Stimulated activated CD8-positive, alpha-beta memory T cell treated with anti-CD3 and anti-CD28 coated beads, Interleukin-15, amount 100 ng/mL, for 1 hour (primary cell): ENCODE results near the gene NUTM2G.
"Not testable (repeated sequence)": the region's sequence is repeated elsewhere in the genome, so short reads cannot be mapped to it uniquely, and the experiment has no call there.

Source experiments
- DNase-seq: peaks from one replicate; pipeline ENCODE4 v3.0.0-alpha.2; 2020; ENCODE audit warnings: low read depth

Gene NUTM2G

DNA sequence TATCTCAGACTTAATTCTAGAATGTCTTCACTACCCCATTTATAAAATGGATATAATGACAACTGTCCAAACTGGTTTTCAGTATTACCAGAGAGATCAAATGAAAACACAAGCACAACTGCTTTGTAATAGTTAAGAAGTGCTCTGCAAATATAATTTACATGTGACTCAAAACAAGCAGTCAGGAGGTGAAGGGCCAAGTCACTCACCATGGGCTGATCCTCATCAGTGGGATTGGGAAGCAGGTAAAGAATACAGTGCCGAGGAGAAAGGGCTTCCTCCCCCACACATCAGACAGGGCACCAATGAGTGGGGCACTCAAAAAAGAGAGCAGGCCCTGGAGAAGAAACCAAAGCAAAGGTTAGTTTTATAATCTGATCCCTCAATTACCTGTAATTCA, 20.7 kb downstream of the NUTM2G start:
- not testable (repeated sequence) for DNase-seq

DNA sequence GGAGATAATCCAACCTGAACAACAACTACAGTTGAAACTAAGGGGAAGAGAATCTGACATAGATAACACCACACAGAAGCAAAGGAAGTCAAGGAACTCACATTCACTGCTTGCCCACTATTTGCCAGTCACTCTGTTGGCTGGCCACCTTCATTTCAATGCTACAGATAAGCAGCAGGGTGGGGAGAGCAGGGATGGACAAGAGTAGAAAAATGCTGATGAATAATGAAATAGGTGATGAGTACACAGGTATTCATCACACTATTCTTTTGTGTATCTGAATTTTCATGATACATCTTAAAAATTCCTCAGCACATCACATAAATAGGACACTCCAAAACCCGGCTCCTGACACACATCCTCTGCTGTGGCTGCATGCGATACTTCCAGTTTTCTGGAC, 21.9 kb downstream of the NUTM2G start:
- not testable (repeated sequence) for DNase-seq

DNA sequence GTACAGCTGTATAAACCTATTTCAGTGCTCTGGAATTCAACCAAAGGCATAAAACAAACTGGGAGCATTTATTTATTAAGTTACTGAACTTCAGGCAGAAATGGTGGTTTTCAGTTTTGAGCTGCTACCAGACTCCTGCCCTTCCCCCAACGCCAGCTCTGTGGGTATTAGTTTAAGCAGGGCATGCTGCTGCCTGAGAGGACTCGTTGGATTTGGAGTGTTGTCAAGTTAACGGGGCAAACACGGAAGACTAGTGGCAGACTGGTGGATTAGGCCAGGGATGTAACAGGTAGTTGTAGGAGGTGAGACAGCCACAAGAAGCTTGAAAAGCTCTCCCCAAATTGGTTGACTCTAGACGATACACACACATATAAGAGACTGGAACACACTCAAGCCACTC, 38.9 kb downstream of the NUTM2G start:
- DNase-seq = not testable (repeated sequence)

DNA sequence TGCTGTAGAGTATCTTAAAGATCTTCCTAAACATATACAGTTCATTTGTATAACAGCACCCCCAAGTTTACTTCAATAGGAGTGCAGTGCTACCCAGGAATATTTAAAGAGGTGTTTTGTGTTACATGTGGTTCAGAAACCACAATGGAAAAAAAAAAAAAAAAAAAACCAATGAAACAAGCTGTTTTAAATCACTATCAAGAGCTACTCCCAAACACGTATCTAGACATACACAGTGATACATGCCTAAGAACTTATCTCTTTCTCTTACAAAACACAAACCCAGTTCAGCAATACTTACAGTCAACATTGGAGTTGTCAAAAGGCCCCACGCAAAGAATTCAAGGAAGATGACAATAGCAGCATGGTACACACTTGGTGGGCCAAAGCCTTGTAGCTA, 43.9 kb downstream of the NUTM2G start:
- not testable (repeated sequence) for DNase-seq

DNA sequence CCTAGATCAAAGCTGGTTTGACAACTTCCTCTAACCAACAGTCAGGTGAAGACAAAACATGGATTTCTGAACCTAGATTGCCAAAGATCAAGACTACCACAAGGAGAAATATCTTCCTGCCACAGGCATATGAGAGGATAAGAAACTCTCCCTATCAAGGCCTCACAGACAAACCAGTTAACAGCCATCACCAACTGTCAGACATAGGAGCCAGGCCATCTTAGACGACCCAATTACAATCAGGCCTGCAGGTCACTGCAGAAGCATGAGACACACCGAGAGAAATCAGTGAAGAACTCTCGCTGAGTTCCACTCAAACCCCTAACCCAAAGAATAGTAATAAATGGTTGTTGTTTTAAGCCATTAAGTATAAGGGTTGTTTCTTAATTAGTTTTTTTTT, 45.4 kb downstream of the NUTM2G start:
- not testable (repeated sequence) for DNase-seq

DNA sequence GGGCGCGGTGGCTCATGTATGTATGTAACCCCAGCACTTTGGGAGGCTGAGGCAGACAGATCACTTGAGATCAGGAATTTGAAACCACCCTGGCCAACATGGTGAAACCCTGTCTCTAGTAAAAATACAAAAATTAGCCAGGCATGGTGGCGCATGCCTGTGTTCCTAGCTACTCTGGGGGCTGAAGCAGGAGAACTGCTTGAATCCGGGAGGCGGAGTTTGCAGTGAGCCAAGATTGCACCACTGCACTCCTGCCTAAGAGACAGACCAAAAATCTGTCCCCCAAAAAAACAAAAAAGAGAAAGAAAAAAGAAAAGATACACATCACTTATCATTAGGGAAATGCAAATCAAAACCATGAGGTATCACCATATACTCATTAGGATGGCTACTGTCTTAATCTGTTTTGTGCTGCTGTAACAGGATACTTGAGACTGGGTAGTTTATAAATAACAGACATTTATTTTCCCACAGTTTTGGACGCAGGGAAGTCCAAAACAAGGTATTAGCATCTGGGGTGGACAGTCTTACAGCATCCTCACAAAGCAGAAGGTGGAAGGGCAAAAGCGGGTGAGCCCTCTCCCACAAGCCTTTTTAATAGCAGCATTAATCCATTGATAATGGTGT, 55.0 kb downstream of the NUTM2G start:
- DNase-seq = not testable (repeated sequence)

DNA sequence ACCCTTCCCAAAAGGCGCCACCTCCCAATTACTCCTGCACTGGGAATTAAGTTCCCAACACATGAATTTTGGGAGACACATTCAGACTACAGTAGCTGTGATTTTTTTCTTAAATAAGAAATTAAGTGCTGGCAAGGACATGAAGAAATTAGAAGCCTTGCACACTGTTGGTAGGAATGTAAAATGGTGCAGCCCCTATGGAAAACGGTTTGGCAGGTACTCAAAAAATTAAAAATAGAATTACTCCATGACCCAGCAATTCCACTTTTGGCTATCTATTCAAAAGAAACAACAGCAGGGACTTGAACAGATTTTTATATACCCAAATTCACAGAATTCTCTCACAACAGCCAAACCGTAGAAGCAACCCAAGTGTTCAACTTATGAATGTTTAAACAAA, 55.5 kb downstream of the NUTM2G start:
- DNase-seq = not testable (repeated sequence)

DNA sequence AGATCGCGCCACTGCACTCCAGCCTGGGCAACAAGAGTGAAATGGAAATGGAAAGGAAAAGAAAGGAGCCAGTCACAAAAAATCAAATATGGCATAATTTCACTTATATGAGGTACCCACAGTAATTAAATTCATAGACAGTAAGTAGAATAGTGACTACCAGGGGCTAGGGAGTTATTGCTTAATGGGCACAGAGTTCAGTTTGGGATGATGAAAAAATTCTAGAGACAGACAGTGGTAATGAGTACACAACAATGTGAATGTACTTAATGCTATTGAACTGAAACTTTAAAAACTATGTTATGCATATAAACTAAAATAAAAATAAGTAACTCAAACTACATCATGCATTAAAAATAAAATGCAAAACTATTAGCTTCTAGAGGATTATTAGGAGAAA, 56.2 kb downstream of the NUTM2G start:
- not testable (repeated sequence) for DNase-seq
